ENCODE measurements around the gene ANKRD39.
"Not testable (repeated sequence)": the region's sequence is repeated elsewhere in the genome, so short reads cannot be mapped to it uniquely, and the experiment has no call there.

ANKRD39 gene

DNA sequence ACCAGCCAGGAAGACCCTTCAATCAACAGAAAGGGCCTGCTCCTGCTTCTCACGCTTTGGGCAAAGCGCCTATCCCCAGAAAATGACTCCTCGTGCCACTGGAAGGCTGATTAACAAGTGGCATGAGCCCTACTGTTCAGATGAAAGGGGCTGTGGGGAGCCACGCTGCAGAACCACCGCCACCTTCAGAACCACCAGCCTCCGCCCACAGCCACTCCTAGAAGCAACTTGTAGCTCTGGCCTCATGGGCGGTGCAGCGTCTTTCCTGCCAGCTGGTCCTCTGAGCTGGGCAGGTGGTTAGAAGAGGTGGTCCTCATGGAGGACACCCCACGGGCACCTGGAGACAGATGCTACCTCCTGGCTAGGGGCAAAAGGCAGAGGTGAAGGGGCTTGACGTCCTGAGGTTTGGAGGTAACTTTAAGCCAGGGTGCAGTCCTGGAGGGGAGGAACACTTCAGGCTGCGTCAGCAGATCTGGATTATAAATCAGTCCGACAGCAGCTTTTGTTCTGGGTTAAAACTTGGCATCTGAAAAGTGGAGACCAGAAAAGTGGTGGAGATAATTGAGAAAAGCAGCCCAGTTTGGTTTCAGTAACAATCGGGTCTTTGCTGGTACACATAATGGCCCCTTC is 12.9 kb upstream of the ANKRD39 start:
- peak; percentile 11 for DNase-seq

DNA sequence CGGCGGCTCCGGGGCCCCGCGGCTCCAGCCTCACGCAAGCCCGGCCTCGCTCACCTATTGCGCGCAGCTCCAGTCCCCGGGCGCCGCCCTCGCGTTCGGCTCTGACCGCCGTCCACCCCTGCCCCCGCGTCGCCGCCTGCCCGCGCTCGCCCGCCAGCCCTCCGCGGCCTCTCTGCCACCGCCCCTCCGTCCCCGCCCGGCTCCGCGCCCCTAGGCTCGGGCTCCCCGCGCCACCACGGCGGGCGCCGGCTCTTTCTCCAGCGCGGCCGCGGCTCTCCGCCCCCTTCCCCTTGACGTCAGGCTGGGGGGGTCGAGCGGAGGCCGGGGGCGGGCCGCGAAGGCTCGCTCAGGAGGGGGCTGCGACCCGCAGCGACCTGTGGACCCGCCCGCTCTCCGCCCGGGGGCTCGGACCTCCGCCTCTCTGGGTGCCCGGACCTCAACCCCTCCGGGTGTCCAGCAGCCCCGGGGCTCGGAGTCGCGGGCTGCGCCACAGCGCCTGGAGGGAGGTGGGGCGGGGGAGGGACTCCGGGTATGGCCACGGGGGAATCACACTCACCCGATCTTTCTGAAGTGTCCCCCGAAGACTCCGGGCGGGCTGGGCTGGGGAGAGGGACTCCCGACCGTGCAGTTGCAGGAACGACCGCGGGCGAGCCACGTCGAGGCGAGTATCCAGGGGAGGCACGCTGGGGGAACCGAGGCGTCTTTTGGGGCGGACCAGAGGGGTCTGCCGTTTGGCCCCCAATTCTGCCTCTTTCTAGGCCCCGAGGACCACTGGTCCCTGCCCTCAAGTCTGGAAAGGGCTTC is 12.2 kb upstream of the ANKRD39 start, which contains the start of gene SEMA4C:
TSS of gene SEMA4C (minus strand) at position 259 of the 804 bp plus-strand sequence. CDS start 2,194 bp downstream, outside the sequence.
- DNase-seq, result peak; percentile 12

DNA sequence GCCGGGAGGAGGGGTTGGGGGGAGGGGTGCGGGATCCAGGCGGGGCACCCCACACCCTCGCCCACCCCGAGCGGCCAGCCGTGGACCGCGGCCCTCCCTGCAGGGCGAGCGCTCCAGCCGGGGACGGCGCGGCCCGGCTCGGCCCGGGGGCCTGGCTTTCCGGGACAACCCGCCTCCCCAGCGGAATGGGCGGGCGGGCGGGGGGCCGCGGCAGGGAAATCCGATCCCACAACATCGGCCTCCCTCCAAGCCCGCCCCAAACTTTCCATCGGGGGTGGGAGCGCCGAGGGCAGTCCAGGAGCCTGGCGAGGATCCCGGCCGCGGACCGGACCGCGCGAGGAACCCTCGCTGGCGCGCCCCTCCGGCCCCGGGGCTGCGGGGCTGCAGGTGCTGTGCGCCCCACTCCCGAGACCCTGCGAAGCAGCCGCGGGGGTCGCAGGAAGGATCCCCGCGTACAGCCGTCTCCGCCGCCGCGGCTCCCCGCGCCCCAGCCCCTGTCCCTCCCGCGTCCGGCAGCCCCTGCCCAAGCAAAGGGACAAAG is 11.5 kb upstream of the ANKRD39 start:
- no peak for DNase-seq

DNA sequence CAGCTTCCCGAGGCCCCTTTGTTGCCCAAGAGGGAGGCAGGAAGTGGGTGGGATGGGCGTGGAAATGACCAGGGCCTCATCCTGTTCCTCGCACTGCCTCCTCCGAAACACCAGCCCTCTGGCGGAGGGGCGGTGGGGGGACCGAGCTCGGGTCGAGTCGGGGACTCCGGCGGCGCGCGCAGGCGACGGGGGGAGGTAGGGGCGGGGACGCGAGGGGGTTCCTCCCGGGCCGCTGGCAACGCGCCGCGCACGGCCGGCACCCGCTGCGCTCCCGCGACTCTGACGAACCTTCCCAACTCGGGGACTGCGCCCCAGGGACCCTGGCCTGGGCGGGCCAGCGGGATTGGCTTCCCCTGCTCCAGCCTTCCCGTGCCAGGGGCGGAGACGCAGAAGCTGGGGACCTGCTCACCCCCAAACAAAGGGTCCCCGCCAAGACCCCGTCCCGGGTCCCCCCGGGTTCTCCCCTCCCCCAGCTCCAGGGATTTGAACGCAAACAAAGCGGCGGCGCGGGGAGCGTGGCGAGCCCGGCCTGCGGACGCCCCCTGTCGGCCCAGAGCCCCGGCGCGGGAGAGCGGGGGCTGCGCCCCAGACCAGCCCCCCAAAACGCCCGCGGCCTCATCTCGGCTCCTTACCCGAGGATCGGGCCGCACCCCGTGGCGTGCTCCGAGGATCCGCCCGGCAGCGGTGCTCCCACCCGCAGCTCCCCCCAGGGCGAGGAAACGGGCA is 10.9 kb upstream of the ANKRD39 start:
- DNase-seq, result peak; percentile 29

DNA sequence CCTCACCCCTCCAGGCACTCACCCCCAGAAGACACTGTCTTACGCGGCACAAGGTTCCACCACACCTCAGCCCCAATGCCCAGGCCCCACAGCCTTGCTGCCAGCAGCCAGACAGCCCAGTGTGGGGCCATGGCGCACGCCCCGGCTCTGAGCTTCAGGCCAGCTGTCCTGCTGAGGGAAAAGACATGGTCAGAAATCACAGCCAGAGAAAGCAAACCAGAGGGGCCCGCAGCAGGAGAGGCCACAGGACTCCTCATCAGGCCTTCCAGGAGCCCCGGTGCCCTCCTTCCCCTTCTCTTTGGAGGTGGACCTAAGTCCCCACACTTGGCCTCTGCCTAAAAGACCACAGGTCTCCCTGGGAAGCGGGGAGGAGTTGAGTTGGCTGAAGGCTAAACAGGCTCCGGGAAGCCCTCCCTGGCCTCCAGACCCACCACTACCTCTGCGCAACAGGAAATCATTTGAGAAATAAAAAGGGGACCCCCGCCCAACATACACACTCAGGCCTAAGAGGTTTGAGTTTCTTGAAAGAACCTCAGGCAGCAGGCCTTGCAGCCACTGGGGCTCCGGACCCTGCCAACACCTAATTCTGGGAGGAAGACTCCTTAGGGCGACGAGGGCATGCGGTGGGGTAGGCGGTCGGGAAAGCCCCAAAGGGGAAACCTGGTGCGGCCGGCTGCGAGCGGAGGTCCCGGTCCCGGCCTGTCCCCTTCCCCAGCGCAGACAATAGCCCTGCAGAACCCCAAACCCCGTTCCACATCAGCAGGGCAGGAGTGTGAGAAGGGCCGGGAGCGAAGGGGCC is 10.1 kb upstream of the ANKRD39 start:
- no peak for DNase-seq

DNA sequence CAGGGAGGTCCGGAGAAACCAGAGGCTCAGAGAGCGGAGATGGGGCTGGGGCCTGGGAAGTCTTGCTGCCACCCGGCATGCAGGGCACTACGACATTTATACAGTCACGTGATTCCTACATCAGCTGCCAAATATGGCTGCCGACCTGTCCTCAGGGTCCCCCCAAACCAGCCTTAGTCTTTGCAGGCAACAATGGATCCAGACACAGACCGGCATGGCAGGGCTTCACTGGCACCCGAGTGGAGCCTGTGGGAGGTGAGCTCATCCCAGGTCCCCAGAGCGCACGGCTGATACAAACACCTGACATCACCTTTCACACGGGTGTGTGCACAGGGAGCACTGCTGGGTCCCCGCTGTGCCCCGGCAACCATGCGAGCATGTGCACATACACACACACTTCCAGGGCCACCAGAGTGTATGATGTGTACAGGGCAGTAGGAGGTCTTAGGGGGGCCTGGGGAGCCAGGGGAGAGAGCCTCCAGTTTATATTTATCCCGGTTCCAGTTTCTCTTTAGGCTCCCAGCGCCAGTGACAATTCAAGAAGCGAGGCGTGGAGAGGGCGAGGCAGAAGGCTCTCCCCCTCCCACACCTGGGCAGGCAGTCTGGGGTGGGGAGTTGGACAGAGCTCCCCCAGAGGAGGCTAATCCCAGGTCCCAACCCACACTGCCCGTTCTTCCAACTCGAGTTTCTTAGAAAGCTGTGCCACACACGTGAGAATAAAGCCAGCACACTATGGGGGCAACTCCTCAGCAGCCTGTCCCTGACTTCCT is 9.4 kb upstream of the ANKRD39 start:
- DNase-seq, result no peak

DNA sequence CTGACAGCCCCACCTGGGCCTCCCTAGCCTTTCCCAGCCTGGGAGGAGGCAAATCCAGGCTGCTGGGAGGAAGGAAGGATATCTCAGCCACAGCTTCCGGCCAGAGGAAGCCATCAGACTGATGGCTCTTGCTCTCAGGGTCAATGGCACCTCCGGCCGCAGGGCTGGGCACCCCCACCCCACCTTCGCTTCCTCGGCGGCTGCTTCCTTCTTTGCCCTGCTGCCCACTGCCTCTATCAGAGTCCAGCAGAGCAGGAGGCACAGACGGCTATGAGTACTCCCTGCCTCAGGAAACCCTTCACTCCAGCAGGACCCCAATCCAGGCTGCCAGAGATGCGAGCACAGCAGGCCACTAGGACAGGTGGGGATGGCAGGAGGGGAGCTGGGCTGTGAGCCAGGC is 8.8 kb upstream of the ANKRD39 start:
- DNase-seq, result no peak

DNA sequence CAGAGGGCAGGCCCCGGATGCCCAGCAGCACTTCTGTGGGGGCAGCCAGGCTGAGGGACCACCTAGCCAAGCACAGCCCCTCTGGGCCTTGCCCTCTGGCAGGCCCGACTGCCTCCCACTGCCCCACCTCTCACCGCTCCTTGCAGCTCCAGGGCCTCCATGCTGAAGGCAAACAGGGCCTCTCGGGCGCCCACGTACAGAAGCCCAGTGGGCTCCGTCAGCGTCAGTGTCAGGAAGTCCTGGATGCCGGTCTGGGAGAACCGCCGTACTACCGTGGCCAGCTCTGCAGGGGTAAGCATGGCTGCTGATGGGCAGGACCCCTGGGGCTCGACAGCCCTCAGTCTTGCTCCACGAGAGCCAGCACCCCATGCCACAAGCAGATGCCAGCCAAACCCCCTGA is 8.3 kb upstream of the ANKRD39 start:
- no peak for DNase-seq

DNA sequence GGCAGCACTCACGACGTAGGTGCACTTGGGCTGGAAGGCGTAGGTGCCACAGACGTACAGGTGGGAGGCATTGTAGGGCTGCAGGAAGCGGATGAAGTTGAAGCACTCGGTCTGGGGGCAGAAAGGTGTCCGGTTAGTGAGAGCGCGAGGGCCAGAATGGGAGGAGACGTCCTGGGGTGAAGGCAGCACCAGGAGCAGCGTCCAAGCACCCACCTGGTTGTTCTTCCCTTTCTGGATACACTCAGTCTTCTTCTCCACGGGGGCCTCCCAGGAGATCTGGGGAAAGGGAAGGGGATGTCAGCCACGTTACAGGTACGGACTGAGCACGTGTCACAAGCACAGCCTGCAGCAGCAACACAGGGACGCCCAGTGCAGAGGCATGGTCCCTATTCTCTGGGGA is 7.8 kb upstream of the ANKRD39 start:
- no peak for DNase-seq

DNA sequence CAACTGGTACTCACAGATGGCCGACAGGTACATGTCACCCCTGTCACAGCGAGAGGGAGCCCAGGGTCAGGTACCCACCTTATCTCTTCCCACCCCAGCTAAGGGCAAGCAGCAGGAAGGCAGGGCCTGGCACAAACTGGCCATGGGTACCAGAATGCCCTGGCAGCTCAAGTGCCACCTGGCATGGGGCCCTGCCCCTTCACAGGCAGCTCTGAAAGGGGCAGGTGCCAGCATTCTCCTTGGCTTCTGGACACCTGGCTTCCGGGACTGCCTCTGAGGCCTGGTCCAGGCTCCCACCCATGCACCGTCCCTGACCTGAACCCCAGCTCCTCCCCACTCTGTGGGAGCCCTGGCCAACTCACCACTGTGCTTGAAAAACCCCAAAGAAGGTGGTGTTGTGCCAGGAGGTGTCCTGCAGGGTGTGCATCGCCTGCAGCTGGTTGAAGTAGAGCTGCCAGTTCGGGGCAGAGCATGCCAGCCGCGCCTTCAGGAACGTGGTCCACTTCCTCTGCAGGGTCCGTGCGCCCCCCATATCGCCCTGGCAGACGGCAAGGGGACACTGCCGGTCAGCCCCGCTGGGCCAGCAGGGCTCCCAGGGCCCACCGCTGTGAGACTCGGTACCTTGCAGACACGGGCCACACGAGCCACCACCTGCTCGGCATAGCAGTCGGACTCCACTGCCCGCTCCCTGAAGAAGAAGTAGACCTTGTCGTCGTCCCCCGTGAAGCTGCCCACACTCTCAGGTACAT is 6.7 kb upstream of the ANKRD39 start:
- no peak for DNase-seq

DNA sequence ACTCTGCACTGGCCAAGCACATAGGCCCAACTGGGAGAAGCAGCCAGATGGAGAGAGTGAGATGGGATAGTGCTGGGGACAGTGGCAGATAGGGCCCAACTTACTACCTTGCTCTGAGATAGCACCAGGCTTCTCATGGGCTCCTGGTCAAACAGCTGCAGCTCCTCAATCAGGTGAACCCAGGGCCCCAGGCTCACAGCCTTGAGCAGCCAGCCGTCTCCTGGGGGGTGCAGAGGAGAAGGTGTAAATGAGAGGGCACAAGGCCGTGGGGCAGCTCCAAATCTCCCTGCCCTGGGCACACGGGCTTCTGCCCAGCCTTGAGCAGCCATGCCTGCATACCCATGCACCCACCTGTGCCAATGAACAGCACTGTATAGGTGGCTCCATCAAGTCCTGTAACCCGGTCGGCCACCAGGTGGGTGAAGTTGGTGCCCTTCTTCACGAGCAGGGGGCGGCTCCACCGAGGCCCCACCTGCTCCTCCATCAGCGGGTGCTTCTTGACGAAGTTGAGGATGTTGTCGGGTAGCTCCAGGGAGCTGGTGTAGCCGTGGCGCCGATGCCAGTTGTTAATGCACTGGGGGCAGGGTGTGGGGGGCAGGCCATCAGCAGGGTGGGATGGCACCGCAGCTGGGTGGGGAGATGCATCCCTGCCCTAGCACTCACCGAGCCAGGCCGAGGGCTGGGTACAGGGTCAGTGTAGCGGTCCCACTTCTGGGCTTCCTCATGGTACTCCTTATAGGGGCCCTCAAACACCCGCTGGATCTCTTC is 5.9 kb upstream of the ANKRD39 start:
- DNase-seq, result no peak

DNA sequence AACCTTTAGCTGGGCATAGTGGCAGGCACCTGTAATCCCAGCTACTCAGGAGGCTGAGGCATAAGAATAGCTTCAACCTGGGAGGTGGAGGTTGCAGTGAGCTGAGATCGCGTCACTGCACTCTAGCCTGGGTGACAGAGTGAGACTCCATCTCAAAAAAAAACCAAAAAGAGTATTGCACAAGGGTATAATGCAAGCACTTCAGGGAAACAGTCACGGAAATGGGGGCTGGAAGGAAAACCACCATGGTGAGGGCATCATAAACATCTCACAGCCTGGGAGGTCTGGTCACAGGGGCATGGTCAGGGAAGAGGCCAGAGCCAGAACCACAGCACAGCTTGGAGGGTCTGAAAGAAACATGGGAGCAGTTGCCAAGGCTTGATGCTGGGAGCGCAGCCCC is 5.2 kb upstream of the ANKRD39 start:
- not testable (repeated sequence) for DNase-seq

DNA sequence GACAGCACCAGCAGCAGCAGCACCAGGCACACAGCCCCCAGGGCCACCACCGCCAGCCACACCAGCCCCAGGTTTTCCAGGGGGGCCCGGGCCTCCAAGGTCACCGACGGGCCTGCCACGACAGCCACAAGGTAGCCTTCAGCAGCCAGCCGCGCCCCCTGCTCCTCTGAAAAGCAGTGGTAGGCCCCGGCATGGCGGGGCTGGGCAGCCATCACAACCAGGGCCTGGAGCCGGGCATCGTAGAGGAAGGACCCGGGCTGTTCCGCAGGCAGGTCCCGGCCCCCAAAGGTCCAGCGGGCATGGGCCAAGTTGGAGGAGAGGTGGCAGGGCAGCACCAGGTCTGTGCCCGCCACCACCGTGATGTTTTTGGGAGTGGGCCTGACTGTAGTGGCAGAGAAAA is 3.3 kb upstream of the ANKRD39 start:
- DNase-seq, result no peak

DNA sequence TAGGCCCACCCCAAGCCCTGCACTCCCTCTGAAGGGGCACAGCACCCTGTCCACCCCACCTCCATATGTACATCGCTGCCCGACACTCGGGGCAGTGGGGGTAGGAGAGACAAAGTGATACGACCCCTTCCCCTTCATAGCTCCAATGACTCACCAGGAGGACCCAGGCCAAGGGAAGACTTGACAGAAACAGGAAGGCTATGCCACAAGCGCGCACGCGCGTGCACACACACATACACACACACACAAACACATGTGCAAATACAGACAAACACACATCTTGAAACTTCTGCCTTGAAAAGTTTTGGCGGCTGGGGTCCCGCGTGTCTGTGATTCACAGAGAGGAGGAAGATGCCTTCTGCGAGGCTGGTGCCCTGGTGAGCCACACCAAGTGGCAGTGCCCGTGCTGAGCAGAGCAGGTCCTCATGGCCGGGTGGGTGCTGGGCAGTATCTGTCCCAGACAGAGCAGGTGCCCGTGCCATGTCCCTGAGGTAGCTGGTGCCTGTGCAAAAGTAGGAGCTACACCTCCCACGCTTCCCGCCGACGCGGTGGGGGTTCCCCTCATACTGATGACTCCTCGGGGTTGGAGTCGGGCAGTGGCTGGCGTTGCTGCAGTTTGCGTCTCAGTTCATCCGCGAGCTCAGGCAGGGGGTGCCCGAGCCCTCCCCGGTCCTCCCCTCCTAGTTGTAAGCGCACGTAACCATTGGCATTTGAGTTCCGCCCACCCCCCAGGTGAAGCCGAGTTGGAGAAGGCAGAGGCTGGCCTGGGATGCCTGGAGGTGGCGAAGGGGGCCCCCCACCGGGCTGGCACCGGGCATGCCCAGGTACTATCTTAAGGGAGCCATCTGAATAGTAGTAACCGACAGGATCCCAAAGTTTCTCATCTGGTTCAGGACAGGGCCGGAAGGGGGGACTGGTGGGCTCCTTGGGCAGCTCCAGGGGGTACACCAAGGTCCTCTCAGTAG is 2.5 kb upstream of the ANKRD39 start:
- DNase-seq, result no peak

DNA sequence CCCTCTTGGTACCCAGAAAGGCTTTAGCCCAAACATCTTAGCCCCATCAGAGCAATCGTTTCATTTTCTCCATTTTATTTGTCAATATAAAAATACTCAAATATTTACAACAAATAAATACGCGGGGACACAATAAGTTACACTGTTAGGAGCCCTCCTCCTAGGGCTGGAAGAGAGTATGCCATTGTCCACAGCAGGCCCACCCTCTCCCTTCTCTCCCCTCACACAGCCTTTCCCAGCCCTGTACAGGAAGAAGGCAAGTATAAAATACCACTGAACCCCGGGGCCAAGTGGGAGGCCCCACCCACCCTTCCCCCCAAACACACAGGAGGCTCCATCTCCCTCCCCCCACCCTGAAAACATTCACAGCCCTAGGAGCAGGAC is 1.9 kb upstream of the ANKRD39 start:
- no peak for DNase-seq

DNA sequence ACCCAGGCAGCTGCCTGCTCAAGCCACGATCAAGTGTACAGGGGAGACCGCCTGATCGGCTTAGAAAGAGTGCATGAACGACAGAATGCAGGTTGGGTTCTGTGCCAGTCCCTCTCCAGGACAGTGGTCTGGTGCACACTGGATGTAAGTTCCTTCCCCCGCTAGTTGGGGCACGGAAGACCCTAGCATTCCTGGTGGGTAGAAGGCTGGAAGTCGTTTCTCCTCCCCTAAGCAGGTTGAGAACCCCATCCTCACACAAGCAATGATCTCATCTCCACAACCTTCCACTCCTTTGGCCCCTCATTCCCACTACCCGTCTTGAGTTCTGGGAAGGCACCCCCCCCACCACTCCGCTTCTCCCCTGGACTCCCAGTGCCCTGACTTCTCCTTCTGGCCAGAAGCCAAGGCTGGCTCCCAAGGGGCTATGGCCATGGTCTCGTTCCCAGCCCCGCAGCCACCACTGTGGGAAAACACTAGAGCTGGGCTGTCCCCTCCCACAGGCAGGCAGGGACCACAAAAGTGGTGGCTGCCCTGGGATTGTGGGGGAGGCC is 1.4 kb upstream of the ANKRD39 start:
- DNase-seq, result no peak

DNA sequence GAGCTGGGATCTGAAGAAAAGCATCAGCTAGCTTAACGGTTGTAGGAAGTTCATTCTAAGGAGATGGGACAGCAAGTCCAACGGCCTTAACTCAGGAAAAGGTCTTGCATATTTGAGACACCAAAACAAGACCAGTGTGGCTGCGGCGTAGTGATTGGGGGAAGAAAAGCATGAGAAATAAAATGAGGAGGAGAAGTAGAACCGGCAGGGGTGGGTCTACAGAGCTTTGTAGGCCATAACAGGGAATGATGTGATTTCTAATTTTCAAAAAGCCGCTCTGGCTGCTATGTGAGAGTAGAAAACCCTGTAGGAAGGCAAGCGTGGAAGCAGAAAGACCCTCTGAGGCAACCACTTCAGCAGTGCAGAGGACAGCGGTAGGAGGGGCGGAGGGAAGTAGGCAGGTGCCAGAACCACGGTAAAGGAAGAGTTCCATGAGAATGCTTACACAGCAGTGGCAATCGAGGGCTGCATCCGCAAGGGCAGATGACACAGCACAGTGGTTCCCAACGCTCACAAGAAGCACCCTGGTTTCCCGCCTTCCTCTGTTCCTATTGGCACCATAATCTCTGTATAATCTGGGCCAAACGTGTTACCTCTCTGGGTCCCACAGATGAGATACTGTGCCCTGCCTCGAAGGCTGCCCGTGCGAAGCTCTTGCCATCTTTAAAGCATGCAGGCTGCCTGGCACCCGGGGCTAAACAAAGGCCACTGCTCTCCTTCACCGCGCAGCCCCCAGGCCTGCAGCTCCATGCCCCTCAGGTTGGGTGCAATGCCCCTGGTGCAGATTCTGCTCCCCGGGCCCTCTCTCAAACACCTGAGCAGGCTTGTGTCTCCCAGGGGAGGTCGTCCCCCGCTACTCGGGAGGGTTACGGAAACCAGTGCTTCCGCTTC is 795 bp downstream of the ANKRD39 start:
- peak; percentile 36 for DNase-seq

DNA sequence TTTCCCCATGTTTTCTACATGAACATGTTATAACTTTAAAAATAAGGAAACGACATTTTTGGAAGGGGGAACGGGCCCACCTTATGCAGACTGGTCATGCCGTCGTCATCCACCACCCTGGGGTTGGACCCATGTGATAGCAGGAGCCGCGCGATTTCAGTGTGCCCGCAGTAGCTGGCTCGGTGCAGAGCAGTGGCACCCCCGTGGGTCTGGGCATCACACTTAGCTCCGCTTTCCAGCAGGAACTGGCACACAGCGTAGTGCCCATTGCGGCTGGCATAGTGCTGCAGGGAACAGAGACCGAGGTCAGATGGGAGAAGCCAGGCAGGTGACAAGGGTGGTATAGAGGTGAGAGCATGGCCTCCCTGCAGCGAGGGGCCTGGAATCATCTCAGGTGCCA is 4.5 kb downstream of the ANKRD39 start:
- no peak for DNase-seq
